ENCODE data around the gene EPHB2. TPM values are rescaled to one million over a fixed set of nuclear protein-coding genes. Genes with fewer than 3 reads are reported as not detected.

Gene EPHB2
- total and polyA plus RNA-seq, 2 donors from 2014 or later = 3.0 to 9.5 TPM

DNA sequence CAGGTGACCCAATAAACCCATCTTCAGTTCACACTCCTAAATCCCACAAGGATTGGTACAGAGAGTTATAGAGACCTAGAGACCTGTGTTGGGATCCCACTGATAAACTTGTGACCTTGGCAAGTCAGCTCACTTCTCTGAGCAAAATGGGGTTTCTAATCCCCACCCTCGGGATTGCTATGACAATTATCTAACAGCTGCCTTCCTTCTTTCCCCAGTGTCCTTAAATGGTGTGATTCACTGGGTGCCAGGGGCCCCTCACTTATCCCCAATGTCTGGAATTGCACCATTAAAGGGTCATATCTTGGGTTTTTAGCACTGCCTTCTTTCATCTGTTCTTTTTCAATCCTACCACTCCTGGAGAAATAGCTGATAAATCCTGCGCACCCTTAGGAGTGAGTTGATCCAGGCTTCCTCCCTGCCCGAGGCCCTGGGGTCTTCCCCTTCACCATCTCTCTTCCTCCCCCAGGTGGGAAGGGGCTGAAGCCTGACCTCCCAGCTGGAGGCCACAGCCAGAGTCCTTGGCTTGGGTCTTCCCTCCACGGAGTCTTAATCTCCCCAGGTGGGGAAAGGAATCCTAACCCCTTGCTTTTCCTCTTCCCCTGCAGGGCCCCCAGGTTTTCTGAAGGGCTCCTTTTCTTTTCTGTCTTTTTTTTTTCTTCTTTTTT lies 222.3 kb downstream of the EPHB2 start:
- intact Hi-C loops (cut with DNase I) = no loop called here
- no peak for DNase-seq
- no peaks in the 10 kb centered on the region for H3K4me1 ChIP-seq (ENCODE audit: control insufficient read depth in 2 of 3, insufficient read depth in 2 of 3, low read depth in 1 of 3, low read length in 3 of 3)
- FAIRE-seq = no peak
- H3K9ac ChIP-seq (ENCODE audit: low read length in 3 of 3) = no peak overlapping the region
- TF ChIP-seq, protein P1, sequence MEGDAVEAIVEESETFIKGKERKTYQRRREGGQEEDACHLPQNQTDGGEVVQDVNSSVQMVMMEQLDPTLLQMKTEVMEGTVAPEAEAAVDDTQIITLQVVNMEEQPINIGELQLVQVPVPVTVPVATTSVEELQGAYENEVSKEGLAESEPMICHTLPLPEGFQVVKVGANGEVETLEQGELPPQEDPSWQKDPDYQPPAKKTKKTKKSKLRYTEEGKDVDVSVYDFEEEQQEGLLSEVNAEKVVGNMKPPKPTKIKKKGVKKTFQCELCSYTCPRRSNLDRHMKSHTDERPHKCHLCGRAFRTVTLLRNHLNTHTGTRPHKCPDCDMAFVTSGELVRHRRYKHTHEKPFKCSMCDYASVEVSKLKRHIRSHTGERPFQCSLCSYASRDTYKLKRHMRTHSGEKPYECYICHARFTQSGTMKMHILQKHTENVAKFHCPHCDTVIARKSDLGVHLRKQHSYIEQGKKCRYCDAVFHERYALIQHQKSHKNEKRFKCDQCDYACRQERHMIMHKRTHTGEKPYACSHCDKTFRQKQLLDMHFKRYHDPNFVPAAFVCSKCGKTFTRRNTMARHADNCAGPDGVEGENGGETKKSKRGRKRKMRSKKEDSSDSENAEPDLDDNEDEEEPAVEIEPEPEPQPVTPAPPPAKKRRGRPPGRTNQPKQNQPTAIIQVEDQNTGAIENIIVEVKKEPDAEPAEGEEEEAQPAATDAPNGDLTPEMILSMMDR (IDR thresholded peaks at IDR 0.05; ENCODE audit: borderline replicate concordance, extremely low read depth, insufficient read depth) = no peak
- no peaks in the 10 kb centered on the region for H3K9me3 ChIP-seq (ENCODE audit: control insufficient read depth in 2 of 3, insufficient read depth in 1 of 3, low read length in 3 of 3)
- no peak overlapping the region for H3K27ac ChIP-seq (ENCODE audit: low read depth in 2 of 2, low read length in 2 of 2)
- no peak overlapping the region for H3K4me3 ChIP-seq (ENCODE audit: low read length in 3 of 3)
- no peaks in the 10 kb centered on the region for H3K27me3 ChIP-seq (ENCODE audit: control insufficient read depth, insufficient read depth, low read length)
- H3K36me3 ChIP-seq (ENCODE audit: control insufficient read depth in 2 of 3, insufficient read depth in 3 of 3, low read length in 3 of 3) = no peaks in the 10 kb centered on the region

DNA sequence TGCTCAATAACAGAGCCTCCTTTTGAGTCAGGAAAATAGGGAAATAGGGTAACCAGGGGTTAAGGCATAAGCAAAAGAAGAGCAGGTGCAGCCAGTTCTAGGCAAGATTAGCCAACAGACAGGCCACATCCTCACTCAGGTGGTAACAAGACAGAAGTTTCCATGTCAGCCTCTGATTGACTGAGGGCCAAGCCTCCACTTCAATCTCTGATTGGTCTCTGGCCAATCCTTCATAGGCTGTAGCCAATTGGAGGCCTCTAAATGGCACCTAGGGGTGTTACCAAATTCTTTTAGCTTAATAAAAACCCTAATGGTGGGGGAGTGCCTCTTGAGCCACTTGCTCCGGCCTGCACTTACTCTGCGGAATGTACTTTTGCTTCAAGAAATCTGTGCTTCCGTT lies 224.8 kb downstream of the EPHB2 start:
- Histone ChIP-seq H3K27me3 (ENCODE audit: control insufficient read depth, insufficient read depth, low read length) (no peaks in the 10 kb centered on the region), H3K4me1 (ENCODE audit: control insufficient read depth in 2 of 3, insufficient read depth in 2 of 3, low read depth in 1 of 3, low read length in 3 of 3) (no peaks in the 10 kb centered on the region), H3K9ac (ENCODE audit: low read length in 3 of 3) (no peak overlapping the region), H3K36me3 (ENCODE audit: control insufficient read depth in 2 of 3, insufficient read depth in 3 of 3, low read length in 3 of 3) (no peaks in the 10 kb centered on the region), H3K27ac (ENCODE audit: low read depth in 2 of 2, low read length in 2 of 2) (no peak overlapping the region), H3K4me3 (ENCODE audit: low read length in 3 of 3) (no peak overlapping the region), H3K9me3 (ENCODE audit: control insufficient read depth in 2 of 3, insufficient read depth in 1 of 3, low read length in 3 of 3) (no peaks in the 10 kb centered on the region)
- intact Hi-C loops (cut with DNase I) = no loop called here
- DNase-seq = no peak
- TF ChIP-seq, protein P1 (IDR thresholded peaks at IDR 0.05; ENCODE audit: borderline replicate concordance, extremely low read depth, insufficient read depth) = no peak
- no peak for FAIRE-seq

DNA sequence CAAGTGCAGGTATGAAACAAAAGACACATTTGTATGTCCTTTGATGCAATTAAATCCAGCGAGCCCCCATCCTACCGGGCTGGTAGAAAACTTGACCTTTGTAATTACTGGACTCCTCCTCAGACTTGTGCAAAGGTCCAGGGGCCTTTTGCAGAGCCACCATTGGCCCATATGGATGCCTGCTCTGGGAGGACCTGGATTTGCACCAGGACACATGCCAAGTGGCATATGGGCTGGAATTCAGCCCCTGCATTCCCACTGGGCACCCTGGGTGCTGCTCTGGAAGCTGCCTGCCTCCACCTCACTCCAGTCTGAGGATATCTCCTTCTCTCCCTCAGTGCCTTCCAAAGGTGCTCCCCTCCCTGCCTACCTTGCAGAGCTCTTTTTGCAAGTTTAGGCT lies 226.0 kb downstream of the EPHB2 start:
- H3K36me3 ChIP-seq (ENCODE audit: control insufficient read depth in 2 of 3, insufficient read depth in 3 of 3, low read length in 3 of 3) = no peaks in the 10 kb centered on the region
- DNase-seq = no peak
- no peak for FAIRE-seq
- H3K27me3 ChIP-seq (ENCODE audit: control insufficient read depth, insufficient read depth, low read length) = no peaks in the 10 kb centered on the region
- intact Hi-C loops (cut with DNase I) = no loop called here
- peaks cover 0 to 6% (median 0%) of the 10 kb centered on the region in 3 donors for H3K9me3 ChIP-seq (ENCODE audit: control insufficient read depth in 2 of 3, insufficient read depth in 1 of 3, low read length in 3 of 3)
- H3K4me1 ChIP-seq (ENCODE audit: control insufficient read depth in 2 of 3, insufficient read depth in 2 of 3, low read depth in 1 of 3, low read length in 3 of 3) = no peaks in the 10 kb centered on the region
- H3K4me3 ChIP-seq (ENCODE audit: low read length in 3 of 3) = no peak overlapping the region
- TF ChIP-seq, protein P1 (IDR thresholded peaks at IDR 0.05; ENCODE audit: borderline replicate concordance, extremely low read depth, insufficient read depth) = no peak
- no peak overlapping the region for H3K27ac ChIP-seq (ENCODE audit: low read depth in 2 of 2, low read length in 2 of 2)
- no peak overlapping the region for H3K9ac ChIP-seq (ENCODE audit: low read length in 3 of 3)

DNA sequence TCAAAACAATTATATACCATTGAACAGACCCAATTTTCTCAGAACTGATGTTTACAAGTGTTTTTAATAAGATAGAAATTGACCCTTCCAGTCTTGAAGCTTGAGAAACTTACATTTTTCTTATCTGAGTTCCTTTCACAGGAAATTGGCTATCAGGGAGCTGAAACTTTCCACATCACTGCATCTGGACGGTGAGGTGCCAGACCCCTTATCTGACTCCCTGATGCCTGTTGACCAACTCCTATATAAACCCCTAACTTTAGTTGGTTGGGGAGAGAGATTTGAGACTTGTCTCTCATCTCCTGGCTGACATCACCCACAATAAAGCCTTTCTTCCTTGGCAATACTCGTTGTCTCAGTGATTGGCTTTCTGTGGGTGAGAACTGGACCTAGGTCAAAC lies 230.6 kb downstream of the EPHB2 start:
- no peak overlapping the region for H3K4me3 ChIP-seq (ENCODE audit: low read length in 3 of 3)
- H3K36me3 ChIP-seq (ENCODE audit: control insufficient read depth in 2 of 3, insufficient read depth in 3 of 3, low read length in 3 of 3) = no peaks in the 10 kb centered on the region
- H3K9me3 ChIP-seq (ENCODE audit: control insufficient read depth in 2 of 3, insufficient read depth in 1 of 3, low read length in 3 of 3) = peaks cover 0 to 7% (median 0%) of the 10 kb centered on the region in 3 donors
- intact Hi-C loops (cut with DNase I) = no loop called here
- no peak for DNase-seq
- FAIRE-seq = no peak
- TF ChIP-seq, protein P1 (IDR thresholded peaks at IDR 0.05; ENCODE audit: borderline replicate concordance, extremely low read depth, insufficient read depth) = no peak
- no peaks in the 10 kb centered on the region for H3K4me1 ChIP-seq (ENCODE audit: control insufficient read depth in 2 of 3, insufficient read depth in 2 of 3, low read depth in 1 of 3, low read length in 3 of 3)
- no peak overlapping the region for H3K27ac ChIP-seq (ENCODE audit: low read depth in 2 of 2, low read length in 2 of 2)
- no peaks in the 10 kb centered on the region for H3K27me3 ChIP-seq (ENCODE audit: control insufficient read depth, insufficient read depth, low read length)
- H3K9ac ChIP-seq (ENCODE audit: low read length in 3 of 3) = no peak overlapping the region

Measured in kidney (tissue), 14 donors.